COLO668 (cell line): Measurements from ENCODE around the gene GPR137B.

Source experiments
- DNase-seq: peaks from one replicate; lab custom pipeline; 2025; ENCODE audit not compliant: unreplicated experiment; lab: John Stamatoyannopoulos, UW

Gene GPR137B

GRCh38 chr1:236193184-236193583 is 50.8 kb downstream of the GPR137B start:
- no peak for DNase-seq

GRCh38 chr1:236200925-236201324 is 58.6 kb downstream of the GPR137B start:
- no peak for DNase-seq

GRCh38 chr1:236201786-236202185 is 59.4 kb downstream of the GPR137B start:
- no peak for DNase-seq

- no peak for DNase-seq
Observed at GRCh38 chr1:236204039-236204438, 61.7 kb downstream of the GPR137B start.

GRCh38 chr1:236204656-236205055 is 62.3 kb downstream of the GPR137B start:
- no peak for DNase-seq

GRCh38 chr1:236206548-236206947 is 64.2 kb downstream of the GPR137B start:
- no peak for DNase-seq

- no peak for DNase-seq
Observed at GRCh38 chr1:236207121-236207520, 64.8 kb downstream of the GPR137B start.

- no peak for DNase-seq
Observed at GRCh38 chr1:236207569-236207968, 65.2 kb downstream of the GPR137B start.

- DNase-seq, result no peak
Observed at GRCh38 chr1:236209185-236209584, 66.8 kb downstream of the GPR137B start.

GRCh38 chr1:236209713-236210112 is 67.4 kb downstream of the GPR137B start:
- DNase-seq, result no peak

GRCh38 chr1:236211815-236212214 is 69.5 kb downstream of the GPR137B start:
- DNase-seq, result no peak

GRCh38 chr1:236213534-236213933 is 71.2 kb downstream of the GPR137B start:
- no peak for DNase-seq

GRCh38 chr1:236214761-236215160 is 72.4 kb downstream of the GPR137B start:
- no peak for DNase-seq

GRCh38 chr1:236220473-236220872 is 78.1 kb downstream of the GPR137B start:
- DNase-seq, result no peak

- DNase-seq, result no peak
Observed at GRCh38 chr1:236222632-236223031, 80.3 kb downstream of the GPR137B start.

GRCh38 chr1:236228411-236228810 is 86.1 kb downstream of the GPR137B start:
- no peak for DNase-seq

GRCh38 chr1:236235116-236235515 is 92.8 kb downstream of the GPR137B start:
- DNase-seq, result no peak

- DNase-seq, result no peak
Observed at GRCh38 chr1:236239092-236239585, 96.8 kb downstream of the GPR137B start.

GRCh38 chr1:236240675-236241074 is 98.3 kb downstream of the GPR137B start:
- no peak for DNase-seq

- DNase-seq, result no peak
Observed at GRCh38 chr1:236242568-236242967, 100.2 kb downstream of the GPR137B start.

- DNase-seq, result no peak
Observed at GRCh38 chr1:236247286-236247685, 104.9 kb downstream of the GPR137B start.

GRCh38 chr1:236251587-236251986 is 109.2 kb downstream of the GPR137B start:
- no peak for DNase-seq

- DNase-seq, result no peak
Observed at GRCh38 chr1:236253119-236253518, 110.8 kb downstream of the GPR137B start.
